ENCODE results near the gene WDTC1.
A peak's percentile ranks its signal among the peaks of the same experiment; 100 is the strongest.

Gene WDTC1

GRCh38 chr1:27332536-27333281 is 98.3 kb downstream of the WDTC1 start:
- FAIRE-seq: peak; percentile 84
- DNase-seq (ENCODE audit: insufficient read length, low spot score): peak; percentile 63

- no peak for DNase-seq (ENCODE audit: insufficient read length, low spot score)
- no peak for FAIRE-seq
These were observed 99.4 kb downstream of the WDTC1 start for GRCh38 chr1:27333717-27334279.

- DNase-seq (ENCODE audit: insufficient read length, low spot score) (no peak), FAIRE-seq (no peak)
These were observed 101.3 kb downstream of the WDTC1 start for GRCh38 chr1:27335506-27336422.

GRCh38 chr1:27336756-27337155 is 102.3 kb downstream of the WDTC1 start:
- DNase-seq (ENCODE audit: insufficient read length, low spot score) (no peak), FAIRE-seq (no peak)

- FAIRE-seq (no peak), DNase-seq (ENCODE audit: insufficient read length, low spot score) (no peak)
These were observed 104.3 kb downstream of the WDTC1 start for GRCh38 chr1:27338751-27339150.

GRCh38 chr1:27339213-27339612 is 104.8 kb downstream of the WDTC1 start:
- FAIRE-seq (no peak), DNase-seq (ENCODE audit: insufficient read length, low spot score) (no peak)

- FAIRE-seq (no peak), DNase-seq (ENCODE audit: insufficient read length, low spot score) (peak; percentile 78)
These were observed 107.3 kb downstream of the WDTC1 start, which contains the start of gene SYTL1 for GRCh38 chr1:27341525-27342252. Gene SYTL1, plus strand, starts transcription at chr1:27342022. Its CDS starts 3,313 bp downstream, at chr1:27345335.

GRCh38 chr1:27342391-27342777 is 108.0 kb downstream of the WDTC1 start:
- DNase-seq (ENCODE audit: insufficient read length, low spot score) (no peak), FAIRE-seq (peak; percentile 44)

- DNase-seq (ENCODE audit: insufficient read length, low spot score): no peak
- peak; percentile 37 for FAIRE-seq
These were observed 108.6 kb downstream of the WDTC1 start for GRCh38 chr1:27342778-27343638.

- DNase-seq (ENCODE audit: insufficient read length, low spot score) (no peak), FAIRE-seq (no peak)
These were observed 109.2 kb downstream of the WDTC1 start for GRCh38 chr1:27343639-27344025.

- no peak for FAIRE-seq
These were observed 110.8 kb downstream of the WDTC1 start for GRCh38 chr1:27345272-27345671.

GRCh38 chr1:27346357-27346756 is 111.9 kb downstream of the WDTC1 start:
- DNase-seq (ENCODE audit: insufficient read length, low spot score) (no peak), FAIRE-seq (no peak)

More at GRCh38 chr1:27345272-27345671, 110.8 kb downstream of the WDTC1 start:
- no peak for DNase-seq (ENCODE audit: insufficient read length, low spot score)

GRCh38 chr1:27346991-27347624 is 112.7 kb downstream of the WDTC1 start:
- DNase-seq (ENCODE audit: insufficient read length, low spot score) (no peak), FAIRE-seq (no peak)

GRCh38 chr1:27348861-27349783 is 114.7 kb downstream of the WDTC1 start:
- DNase-seq (ENCODE audit: insufficient read length, low spot score) (no peak), FAIRE-seq (no peak)

- no peak for FAIRE-seq
- no peak for DNase-seq (ENCODE audit: insufficient read length, low spot score)
These were observed 115.6 kb downstream of the WDTC1 start for GRCh38 chr1:27349784-27350662.

- no peak for FAIRE-seq
- DNase-seq (ENCODE audit: insufficient read length, low spot score): no peak
These were observed 116.5 kb downstream of the WDTC1 start for GRCh38 chr1:27350663-27351540.
